GM21737 (cell line): ENCODE measurements around the gene ASB3.
"Not testable (repeated sequence)": the region's sequence is repeated elsewhere in the genome, so short reads cannot be mapped to it uniquely, and the experiment has no call there.

Experiments
- ATAC-seq: cut with Tn5 transposase; IDR thresholded peaks from one replicate; pipeline ENCODE4 v1.9.1; 2021; ENCODE audit warnings: mild to moderate bottlenecking, moderate library complexity; ENCODE audit not compliant: unreplicated experiment

Gene ASB3

GRCh38 chr2:53786705-53787613, at the start of gene ASB3, which contains the start of gene ERLEC1:
Gene ASB3 (minus strand): TSS chr2:53786953. CDS start chr2:53765572, 21,381 bp downstream.
Gene ERLEC1 (plus strand): TSS chr2:53787044. CDS start chr2:53787211, 167 bp downstream.
- peak; percentile 95 for ATAC-seq

GRCh38 chr2:53829980-53830290, 43.2 kb upstream of the ASB3 start:
- ATAC-seq, result not testable (repeated sequence)

GRCh38 chr2:53829273-53829979, 42.7 kb upstream of the ASB3 start:
- ATAC-seq, result no peak

- no peak for ATAC-seq
Measured at GRCh38 chr2:53828331-53828730, 41.6 kb upstream of the ASB3 start.

DNA sequence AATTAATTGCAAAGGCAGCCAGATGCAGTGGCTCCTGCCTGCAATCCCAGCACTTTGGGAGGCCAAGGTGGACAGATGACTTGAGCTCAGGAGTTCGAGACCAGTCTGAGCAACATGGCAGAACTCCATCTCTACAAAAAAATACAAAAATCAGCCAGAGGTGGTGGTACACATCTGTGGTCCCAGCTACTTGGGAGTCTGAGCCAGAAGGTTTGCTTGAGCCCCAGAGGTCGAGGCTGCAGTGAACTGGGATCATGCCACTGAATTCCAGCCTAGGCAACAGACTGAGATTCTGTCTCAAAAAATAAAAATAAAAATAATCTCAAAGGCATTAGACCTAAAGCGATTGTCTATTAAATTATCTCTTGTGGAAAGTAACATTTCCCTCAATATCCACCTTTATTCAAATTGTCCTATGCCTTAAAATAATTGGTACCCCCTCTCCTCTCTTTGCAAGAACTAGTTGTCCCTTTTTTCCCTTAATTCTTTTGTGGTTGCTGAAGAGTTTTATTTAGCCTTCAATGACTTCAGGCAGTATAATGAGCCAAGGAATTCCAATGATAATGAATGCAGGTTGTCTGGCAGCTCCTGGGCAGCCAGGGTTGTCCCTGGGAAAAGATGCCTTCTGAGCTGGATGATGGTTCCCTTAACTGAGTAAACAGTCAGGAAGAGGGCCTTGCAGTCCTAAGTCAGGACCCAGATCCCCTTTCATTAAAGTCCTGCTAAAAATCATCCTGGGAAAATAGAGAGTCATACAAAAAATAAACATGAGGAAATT, 40.8 kb upstream of the ASB3 start:
- no peak for ATAC-seq

GRCh38 chr2:53826587-53827397, 40.0 kb upstream of the ASB3 start:
- no peak for ATAC-seq

DNA sequence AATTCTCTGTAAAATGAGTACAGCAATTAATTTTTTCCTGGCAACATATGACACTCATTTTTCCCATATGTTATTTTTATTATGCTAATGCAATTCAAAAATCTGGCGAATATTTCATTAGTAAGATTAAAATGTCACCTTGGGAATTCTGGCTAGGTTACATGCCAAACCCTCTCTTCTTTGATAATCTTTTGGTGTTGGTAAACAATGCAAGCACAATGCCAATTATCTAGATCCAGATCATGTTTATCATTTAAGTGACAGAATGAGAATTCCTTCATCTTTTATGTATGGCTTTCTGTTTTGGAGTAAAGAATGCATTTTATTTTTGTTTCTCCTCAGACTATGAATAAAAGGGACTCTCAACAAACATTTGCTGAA, 39.3 kb upstream of the ASB3 start:
- no peak for ATAC-seq

DNA sequence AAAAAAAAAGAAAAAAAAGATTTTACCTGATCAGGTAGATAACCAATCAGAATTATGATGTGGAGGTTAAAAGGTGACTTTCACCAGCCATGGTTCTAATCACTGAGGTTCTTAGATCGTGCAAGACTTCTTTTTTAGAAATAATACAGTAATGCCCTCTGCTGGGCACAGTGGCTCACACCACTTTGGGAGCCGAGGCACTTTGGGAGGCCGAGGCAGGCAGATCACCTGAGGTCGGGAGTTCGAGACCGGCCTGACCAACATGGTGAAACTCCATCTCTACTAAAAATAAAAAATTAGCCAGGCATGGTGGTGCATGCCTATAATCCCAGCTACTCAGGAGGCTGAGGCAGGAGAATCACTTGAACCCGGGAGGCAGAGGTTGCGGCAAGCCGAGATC, 36.9 kb upstream of the ASB3 start:
- ATAC-seq, result not testable (repeated sequence)

DNA sequence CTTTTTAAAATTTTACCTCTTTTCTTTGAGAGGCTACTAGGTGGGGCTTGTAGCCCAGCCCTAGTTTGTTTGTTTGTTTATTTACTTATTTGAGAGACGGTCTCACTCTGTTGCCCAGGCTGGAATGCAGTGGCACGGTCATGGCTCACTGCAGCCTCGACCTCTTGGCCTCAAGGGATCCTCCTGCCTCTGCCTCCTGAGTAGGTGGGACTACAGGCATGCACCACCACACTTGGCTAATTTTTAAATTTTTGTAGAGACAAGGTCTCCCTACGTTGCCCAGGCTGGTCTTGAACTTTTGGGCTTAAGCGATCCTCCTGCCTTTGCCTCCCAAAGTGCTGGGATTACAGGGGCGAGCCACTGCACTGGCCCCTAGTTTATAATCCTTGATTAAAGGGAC, 35.1 kb upstream of the ASB3 start:
- ATAC-seq, result no peak

- ATAC-seq, result no peak
Measured at GRCh38 chr2:53820711-53821110, 34.0 kb upstream of the ASB3 start.

GRCh38 chr2:53820048-53820447, 33.3 kb upstream of the ASB3 start:
- ATAC-seq, result no peak

GRCh38 chr2:53819634-53820033, 32.9 kb upstream of the ASB3 start:
- ATAC-seq, result no peak

DNA sequence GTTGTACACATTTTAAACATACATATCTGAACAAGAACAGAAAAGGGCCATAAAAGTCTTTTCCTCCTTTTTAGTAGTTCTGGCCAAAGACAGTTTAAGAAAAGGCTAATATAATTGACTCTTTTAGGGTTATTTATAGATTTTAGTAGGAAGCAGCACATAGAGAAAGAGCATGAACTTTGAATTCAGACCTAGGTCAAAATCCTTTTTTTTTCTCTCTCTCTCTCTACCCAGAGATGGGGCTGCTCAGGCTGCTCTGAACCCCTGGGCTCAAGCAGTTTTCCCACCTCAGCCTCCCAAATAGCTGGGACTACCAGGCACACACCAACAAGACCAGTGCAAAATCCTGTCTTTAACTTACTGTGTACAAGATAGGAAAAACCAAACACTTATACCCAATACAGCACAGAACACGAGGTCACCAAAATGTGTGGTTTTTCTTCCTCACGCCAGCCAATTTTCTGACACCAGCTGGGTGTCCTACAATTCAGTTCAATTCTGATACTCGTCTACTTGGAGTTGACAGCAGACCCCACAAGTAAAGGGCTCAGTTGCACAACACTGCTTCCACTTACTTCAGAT, 32.2 kb upstream of the ASB3 start:
- ATAC-seq, result no peak

GRCh38 chr2:53813151-53813550, 26.4 kb upstream of the ASB3 start:
- ATAC-seq, result no peak

GRCh38 chr2:53811601-53812000, 24.8 kb upstream of the ASB3 start:
- no peak for ATAC-seq

GRCh38 chr2:53802617-53803151, 15.9 kb upstream of the ASB3 start:
- ATAC-seq, result no peak

DNA sequence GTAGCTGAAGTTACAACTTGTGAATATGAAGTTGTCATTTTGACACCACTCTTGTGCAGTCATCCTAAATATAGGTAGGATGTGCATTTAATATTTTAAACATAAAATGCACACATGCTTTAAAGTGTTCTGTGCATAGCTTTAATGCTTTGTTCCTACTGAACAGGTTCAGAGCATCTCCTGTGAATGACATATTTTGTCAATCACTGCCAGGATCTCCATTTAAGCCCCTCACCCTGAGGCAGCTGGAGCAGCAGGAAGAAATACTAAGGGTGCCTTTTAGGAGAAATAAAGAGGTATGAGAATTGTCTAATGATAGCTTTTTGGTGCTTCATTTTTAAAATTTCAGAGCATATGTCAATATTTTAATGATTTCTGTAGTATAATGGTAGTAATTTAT, 14.8 kb upstream of the ASB3 start:
- no peak for ATAC-seq

- no peak for ATAC-seq
Measured at GRCh38 chr2:53793821-53794220, 7.1 kb upstream of the ASB3 start.

DNA sequence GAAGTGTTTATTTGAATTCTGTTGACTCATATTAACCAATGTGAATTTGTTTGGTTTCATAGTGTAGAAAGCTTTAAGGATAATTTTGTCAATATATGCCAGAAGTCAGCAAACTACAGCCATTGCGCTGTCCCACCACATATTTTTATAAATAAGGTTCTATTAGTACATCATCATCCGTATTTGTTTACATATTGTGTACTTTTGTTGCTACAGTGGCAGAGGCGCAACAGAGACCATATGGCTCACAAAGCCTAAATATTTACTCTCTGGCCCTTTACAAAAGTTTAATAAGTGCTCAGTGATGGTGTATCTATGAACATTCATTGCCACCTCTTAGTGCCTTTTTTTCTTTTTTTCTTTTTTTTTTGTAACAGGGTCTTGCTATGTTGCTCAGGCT, 6.5 kb upstream of the ASB3 start:
- ATAC-seq, result no peak
